Chondrocyte (in vitro differentiated cells): ENCODE data around the gene SMAD2. TPM values are rescaled to one million over a fixed set of nuclear protein-coding genes. Genes with fewer than 3 reads are reported as not detected.

Experiments
- DNase-seq: peaks from one replicate; pipeline ENCODE4 v3.0.0; 2021; ENCODE audit warnings: mixed read lengths, low spot score
- H3K27ac Mint-ChIP-seq: one replicate; pipeline ENCODE4 v1.8.0; 2021; ENCODE audit warnings: mild to moderate bottlenecking, moderate library complexity, mixed read lengths; ENCODE audit not compliant: unreplicated experiment
- H3K27me3 Mint-ChIP-seq: 2 replicates; pipeline ENCODE4 v1.8.0; 2021; ENCODE audit warnings: low read depth, mixed read lengths
- H3K36me3 Mint-ChIP-seq: 2 replicates; pipeline ENCODE4 v1.8.0; 2021; ENCODE audit warnings: low read depth, mixed read lengths
- H3K4me1 Mint-ChIP-seq: 2 replicates; pipeline ENCODE4 v1.8.0; 2021; ENCODE audit warnings: low read depth, mild to moderate bottlenecking, mixed read lengths
- H3K4me3 Mint-ChIP-seq: one replicate; pipeline ENCODE4 v1.8.0; 2021; ENCODE audit warnings: mild to moderate bottlenecking, moderate library complexity, mixed read lengths; ENCODE audit not compliant: unreplicated experiment
- H3K9me3 Mint-ChIP-seq: 2 replicates; pipeline ENCODE4 v1.8.0; 2021; ENCODE audit warnings: low read depth, mixed read lengths
- CTCF ChIP-seq: fragments of 200-600 bp; sonication (generic); IDR thresholded peaks from 2 replicates; pipeline ENCODE4 v1.5.0; 2021; ENCODE audit warnings: antibody characterized with exemption, mild to moderate bottlenecking, moderate library complexity
- total RNA-seq: library from RNA; stranded (reverse); gene quantifications from 3 replicates; pipeline ENCODE4 v1.2.1, GENCODE V29; 2021

The SMAD2 gene
- total RNA-seq, 1 donor from 2014 or later: 151 TPM

- H3K27ac Mint-ChIP-seq: no peak overlapping the region
- peaks cover 15% of the 10 kb centered on the region for H3K27me3 Mint-ChIP-seq
- no peak for DNase-seq
- no peaks in the 10 kb centered on the region for H3K36me3 Mint-ChIP-seq
- H3K4me3 Mint-ChIP-seq: no peak overlapping the region
- H3K4me1 Mint-ChIP-seq: peaks cover 28% of the 10 kb centered on the region
- no peak for TF ChIP-seq CTCF
- no peaks in the 10 kb centered on the region for H3K9me3 Mint-ChIP-seq
Observed at GRCh38 chr18:47932190-47932589, 1.7 kb upstream of the SMAD2 start.

- Mint-ChIP-seq H3K4me1 (peaks cover 32% of the 10 kb centered on the region), H3K9me3 (no peaks in the 10 kb centered on the region), H3K4me3 (peak overlapping the region; percentile 63), H3K36me3 (no peaks in the 10 kb centered on the region), H3K27me3 (peaks cover 10% of the 10 kb centered on the region), H3K27ac (peak overlapping the region; percentile 60)
- no peak for DNase-seq
- TF ChIP-seq CTCF: peak; percentile 59
Observed at GRCh38 chr18:47931718-47932103, 1.3 kb upstream of the SMAD2 start.

DNA sequence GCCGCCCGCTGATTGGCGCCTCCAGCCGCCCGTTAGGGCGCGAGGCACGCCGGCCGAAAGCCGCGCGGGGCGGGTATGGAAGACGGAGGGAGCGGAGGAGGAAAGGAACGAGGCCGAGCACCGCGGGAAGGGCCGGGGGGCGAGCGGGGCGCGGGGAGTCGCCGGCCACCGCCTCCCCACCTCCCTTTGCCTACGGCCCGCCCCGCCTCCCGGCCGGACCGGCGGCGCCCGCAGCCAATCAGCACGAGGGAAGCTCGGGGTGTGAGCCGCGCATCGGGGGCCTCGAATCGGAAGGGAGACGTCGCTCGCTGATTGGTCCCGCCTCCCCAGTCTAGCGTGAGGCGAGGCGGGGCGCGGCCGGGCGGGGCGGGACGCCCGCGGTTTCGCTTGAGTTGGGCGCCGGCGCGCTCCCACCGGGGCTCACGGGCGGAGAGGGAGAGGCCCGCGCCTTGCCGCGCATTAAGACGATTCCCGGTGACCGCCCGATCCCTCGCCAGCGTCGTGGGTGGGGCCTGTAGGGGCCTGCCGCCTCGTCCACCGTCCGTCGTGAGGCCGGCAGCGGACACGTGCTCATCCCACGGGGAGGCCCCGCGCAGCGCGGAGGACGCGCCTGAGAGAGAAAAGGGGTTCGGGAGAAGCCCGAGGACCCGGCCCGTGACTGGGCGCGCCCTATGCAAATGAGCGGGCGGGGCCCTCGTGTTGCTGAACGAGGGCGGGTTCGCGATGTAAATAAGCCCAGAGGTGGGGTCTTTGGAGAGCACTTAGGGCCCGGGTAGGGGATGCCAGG is 665 bp upstream of the SMAD2 start:
- peak; percentile 98 for DNase-seq
- Mint-ChIP-seq H3K9me3 (no peaks in the 10 kb centered on the region), H3K4me1 (peaks cover 37% of the 10 kb centered on the region), H3K36me3 (no peaks in the 10 kb centered on the region), H3K27me3 (peaks cover 7% of the 10 kb centered on the region), H3K27ac (peak overlapping the region; percentile 60), H3K4me3 (peak overlapping the region; percentile 63)
- TF ChIP-seq CTCF: no peak

DNA sequence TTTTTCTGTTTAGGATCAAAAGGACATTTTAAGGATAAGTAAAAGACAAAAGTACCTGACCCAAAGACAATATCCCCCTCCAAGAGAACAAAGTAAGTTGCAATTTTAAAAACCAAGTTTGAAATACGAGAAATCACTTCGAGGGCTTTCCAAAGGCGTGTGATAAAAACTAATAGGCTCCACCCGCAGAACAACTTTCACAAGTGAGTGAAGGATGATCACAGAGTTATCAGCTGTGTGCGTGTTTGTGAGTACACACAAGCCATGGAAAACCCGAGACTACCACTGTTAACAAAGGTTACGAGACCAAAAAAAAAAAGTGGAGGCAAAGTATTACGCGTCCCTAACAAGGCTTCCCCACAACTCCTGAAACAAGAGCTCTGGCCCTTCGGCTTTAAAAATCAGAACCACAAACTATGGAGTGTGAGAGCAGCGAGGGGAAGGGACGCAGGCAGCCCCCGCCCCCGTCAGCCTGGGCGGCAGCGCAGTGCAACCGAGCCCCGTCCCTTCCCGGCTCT is 719 bp downstream of the SMAD2 start:
- peaks cover 4% of the 10 kb centered on the region for H3K27me3 Mint-ChIP-seq
- TF ChIP-seq CTCF: no peak
- no peak for DNase-seq
- H3K4me1 Mint-ChIP-seq: peaks cover 40% of the 10 kb centered on the region
- H3K9me3 Mint-ChIP-seq: no peaks in the 10 kb centered on the region
- H3K27ac Mint-ChIP-seq: peak overlapping the region; percentile 94
- H3K36me3 Mint-ChIP-seq: no peaks in the 10 kb centered on the region
- peak overlapping the region; percentile 84 for H3K4me3 Mint-ChIP-seq

DNA sequence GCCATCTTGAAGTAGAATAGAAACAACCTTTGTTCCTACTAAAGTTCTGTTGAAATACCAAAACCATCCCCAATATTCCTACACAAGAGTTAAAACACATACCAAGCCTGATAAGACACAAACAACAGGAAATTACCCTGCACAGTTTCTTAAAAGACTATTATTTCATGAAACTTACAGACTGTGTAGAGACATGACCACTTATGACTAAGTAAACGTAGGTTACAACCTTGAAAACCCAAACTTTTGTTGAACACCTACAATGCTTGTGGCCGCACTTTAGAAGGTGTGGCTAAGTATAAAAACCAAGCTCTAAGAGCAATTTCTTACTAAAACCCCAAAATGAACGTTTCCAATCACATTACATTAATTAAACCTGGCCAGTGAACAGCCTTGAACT is 2.0 kb downstream of the SMAD2 start:
- DNase-seq: no peak
- Mint-ChIP-seq H3K27ac (peak overlapping the region; percentile 94), H3K9me3 (no peaks in the 10 kb centered on the region), H3K4me1 (peaks cover 40% of the 10 kb centered on the region), H3K36me3 (no peaks in the 10 kb centered on the region), H3K4me3 (peak overlapping the region; percentile 84), H3K27me3 (no peaks in the 10 kb centered on the region)
- TF ChIP-seq CTCF: no peak
